PC-9 (cell line): ENCODE data around the gene CENPP.

Source experiments
- EZH2 ChIP-seq: fragments of 200-600 bp; sonication (generic); IDR thresholded peaks from 2 replicates; pipeline ENCODE4 v1.8.0; 2017; ENCODE audit warnings: antibody characterized with exemption, low read depth
- TF ChIP-seq, protein P1 (sequence below): fragments of 200-600 bp; sonication (generic); conservative IDR thresholded peaks from 2 replicates; pipeline ENCODE4 v1.6.1; 2017; ENCODE audit warnings: mixed run types, antibody characterized with exemption, mild to moderate bottlenecking, moderate library complexity

DNA sequence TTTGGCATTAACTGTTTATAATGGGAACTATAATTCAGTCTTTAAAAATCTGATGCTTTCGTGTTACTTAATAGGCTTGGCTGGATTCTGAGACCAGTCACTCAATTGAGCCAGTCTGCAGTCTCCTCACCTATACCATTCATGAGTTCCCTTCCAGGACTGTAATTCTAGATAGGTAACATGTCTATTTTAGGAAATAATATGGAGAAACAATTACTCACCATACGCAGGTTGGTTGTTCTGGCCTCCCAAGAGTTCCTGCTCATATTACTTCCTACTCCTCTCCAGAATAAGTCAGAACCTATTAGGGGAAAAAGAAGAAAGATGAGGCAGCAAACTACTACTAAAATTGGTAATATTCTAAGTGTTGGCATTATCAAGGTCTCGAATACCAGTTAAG is 27.7 kb upstream of the CENPP start:
- TF ChIP-seq, protein P1, sequence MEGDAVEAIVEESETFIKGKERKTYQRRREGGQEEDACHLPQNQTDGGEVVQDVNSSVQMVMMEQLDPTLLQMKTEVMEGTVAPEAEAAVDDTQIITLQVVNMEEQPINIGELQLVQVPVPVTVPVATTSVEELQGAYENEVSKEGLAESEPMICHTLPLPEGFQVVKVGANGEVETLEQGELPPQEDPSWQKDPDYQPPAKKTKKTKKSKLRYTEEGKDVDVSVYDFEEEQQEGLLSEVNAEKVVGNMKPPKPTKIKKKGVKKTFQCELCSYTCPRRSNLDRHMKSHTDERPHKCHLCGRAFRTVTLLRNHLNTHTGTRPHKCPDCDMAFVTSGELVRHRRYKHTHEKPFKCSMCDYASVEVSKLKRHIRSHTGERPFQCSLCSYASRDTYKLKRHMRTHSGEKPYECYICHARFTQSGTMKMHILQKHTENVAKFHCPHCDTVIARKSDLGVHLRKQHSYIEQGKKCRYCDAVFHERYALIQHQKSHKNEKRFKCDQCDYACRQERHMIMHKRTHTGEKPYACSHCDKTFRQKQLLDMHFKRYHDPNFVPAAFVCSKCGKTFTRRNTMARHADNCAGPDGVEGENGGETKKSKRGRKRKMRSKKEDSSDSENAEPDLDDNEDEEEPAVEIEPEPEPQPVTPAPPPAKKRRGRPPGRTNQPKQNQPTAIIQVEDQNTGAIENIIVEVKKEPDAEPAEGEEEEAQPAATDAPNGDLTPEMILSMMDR = no peak
- TF ChIP-seq EZH2 = no peak
